ENCODE measurements around the gene ACOXL. TPM values are rescaled to one million over a fixed set of nuclear protein-coding genes. Genes with fewer than 3 reads are reported as not detected.
A peak's percentile ranks its signal among the peaks of the same experiment; 100 is the strongest.
"Not testable (repeated sequence)": the region's sequence is repeated elsewhere in the genome, so short reads cannot be mapped to it uniquely, and the experiment has no call there.

The ACOXL gene
- under 1 TPM; 0.15 to 0.59 (median 0.20) TPM for total RNA-seq

DNA sequence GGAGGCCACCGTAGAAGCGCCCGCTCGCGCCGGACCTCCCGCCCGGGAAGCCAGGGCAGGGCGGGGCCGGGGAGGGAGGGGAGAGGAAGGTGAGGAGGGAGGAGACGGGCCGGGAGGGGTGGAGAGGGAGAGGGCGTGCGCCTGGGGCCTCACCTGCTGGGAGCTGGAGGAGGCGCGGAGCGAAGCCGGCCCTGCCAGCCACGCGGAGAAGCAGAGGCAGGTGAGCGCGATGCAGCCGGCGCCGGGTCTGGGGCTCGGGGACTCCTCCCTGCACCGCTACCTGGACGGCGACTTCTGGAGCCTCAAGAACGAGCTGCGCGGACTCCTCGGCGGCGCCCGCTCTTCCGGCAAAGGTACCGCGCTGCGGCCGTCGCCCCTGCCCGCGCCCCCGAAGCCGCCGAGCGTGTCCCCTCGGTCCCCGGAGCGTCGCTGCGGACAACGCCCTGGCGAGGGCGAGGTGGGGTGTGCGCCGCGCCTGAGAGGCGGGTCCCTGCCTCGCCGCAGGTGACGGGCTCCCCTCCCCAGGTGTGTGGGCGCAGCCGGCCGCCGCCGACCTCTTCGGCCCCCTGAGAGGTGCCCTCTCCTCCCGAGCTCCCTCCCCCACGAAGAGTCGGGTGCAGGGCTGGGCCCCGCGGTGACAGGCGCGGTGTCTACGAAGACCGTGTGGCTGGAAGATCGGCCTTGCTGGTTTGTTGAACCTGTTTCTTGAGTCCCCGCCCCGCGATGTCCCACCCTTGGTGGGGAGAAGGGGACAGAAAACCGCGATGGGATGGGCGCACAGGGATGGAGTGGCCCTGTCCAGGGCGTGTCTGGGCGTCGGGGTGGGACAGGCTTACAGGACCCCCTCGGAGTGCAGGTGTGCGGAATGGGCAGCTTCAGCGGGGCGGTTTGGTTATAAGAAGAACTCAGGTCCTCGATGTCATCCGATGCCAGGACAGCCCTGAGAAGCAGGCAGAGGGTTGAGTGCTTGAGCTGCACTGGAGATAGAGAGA lies at the start of gene ACOXL:
TSS of gene ACOXL (plus strand) at position 152 of the 992 bp plus-strand sequence. CDS start 35,817 bp downstream, outside the sequence.
- peak in 5 of 8 experiments; percentile 31 to 53 (median 38) for ATAC-seq (replicated peaks in 6 of 8)
- WGBS, 10 experiments: 0 to 20% (median 0%) methylated on average over 1 to 5 of the region's 94 CpGs; no CpG with 5 or more reads in 5 of the 10 experiments
- H3K27ac ChIP-seq: no peak within 1 kb of the TSS
- H3K4me3 ChIP-seq: peak within 1 kb of the TSS; percentile 13 to 22 (median 15)
- in situ Hi-C loops (cut with MboI; ENCODE audit: low pct_unique_long_range_greater_than_20kb in 2 of 9, low sequenced_read_pairs in 9 of 9, unreplicated experiment in 9 of 9): no loop called here
- no peaks in the 10 kb centered on the region for H3K4me1 ChIP-seq (replicated peaks in 1 of 2)

DNA sequence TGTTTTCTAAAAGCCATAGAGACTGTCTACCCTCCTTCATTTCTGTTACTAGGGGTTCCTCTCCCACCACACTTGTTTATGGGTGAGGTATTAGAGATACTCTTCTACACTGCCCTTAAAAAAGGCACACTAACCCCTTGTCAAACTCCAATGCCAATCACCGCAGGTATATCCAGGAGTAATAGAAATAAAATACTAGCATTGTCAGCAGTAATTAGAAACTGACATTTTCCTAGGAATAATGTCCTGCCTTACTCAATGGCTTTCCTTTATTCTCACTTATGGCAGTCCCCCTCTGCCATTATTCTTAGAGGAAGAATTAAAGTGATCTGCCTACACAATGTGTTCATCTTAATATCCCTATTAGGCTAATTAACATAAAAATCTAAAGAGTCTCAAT lies 49.5 kb upstream of the ACOXL start:
- Histone ChIP-seq H3K4me1 (replicated peaks in 1 of 2) (peaks cover 0 to 20% of the 10 kb centered on the region in 2 donors), H3K27ac (no peak overlapping the region), H3K4me3 (no peak overlapping the region)
- ATAC-seq (replicated peaks in 6 of 8): no peak
- 57 to 100% (median 80%) methylated on average over 1 of the region's 1 CpG; no CpG with 5 or more reads in 4 of the 10 experiments for WGBS, 10 experiments
- in situ Hi-C loops (cut with MboI; ENCODE audit: low pct_unique_long_range_greater_than_20kb in 2 of 9, low sequenced_read_pairs in 9 of 9, unreplicated experiment in 9 of 9): no loop called here

DNA sequence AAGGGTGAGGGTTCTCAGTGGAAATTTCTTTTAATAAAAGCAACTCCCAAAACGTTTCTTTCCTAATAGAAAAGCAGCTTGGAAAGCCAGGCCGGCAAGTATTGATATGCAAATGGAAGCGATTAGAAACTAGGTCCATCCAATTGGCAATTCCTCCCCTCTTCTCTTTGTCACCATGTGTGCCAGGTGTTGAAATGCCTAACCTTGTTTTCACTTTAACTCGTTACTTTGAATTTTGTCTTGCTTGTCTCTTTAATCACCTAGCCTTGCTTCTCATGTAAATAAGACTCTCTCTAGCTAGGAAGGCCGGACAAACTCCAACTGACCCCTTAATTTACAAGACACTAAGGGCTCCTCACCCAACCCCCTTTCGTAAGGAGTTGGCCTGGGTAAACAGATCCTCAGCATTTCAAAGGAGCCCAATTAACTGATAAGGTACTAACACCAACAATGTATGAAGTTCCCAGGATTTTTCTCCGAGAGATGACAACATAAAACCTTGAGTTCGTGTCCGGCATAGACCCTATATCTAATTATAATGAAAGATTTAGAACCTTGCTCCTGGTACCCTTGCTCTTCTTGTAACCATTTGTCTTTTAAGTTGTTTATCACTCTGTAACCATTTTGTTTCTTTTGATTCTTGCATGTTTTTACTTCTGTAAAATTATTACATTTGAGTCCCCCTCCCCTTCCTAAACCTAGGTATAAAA lies 44.4 kb upstream of the ACOXL start:
- H3K27ac ChIP-seq; ATAC-seq (replicated peaks in 6 of 8); in situ Hi-C loops (cut with MboI; ENCODE audit: low pct_unique_long_range_greater_than_20kb in 2 of 9, low sequenced_read_pairs in 9 of 9, unreplicated experiment in 9 of 9); H3K4me3 ChIP-seq: not testable (repeated sequence)
- WGBS, 10 experiments: 4 to 100% (median 31%) methylated on average over 1 to 6 of the region's 9 CpGs; no CpG with 5 or more reads in 1 of the 10 experiments
- H3K4me1 ChIP-seq (replicated peaks in 1 of 2): peaks cover 12 to 25% of the 10 kb centered on the region in 2 donors

- H3K27ac ChIP-seq: no peak overlapping the region
- WGBS, 10 experiments: 0 to 67% (median 30%) methylated on average over 1 to 5 of the region's 5 CpGs
- ATAC-seq (replicated peaks in 6 of 8): peak in 5 of 8 experiments; percentile 71 to 84 (median 82)
- in situ Hi-C loops (cut with MboI; ENCODE audit: low pct_unique_long_range_greater_than_20kb in 2 of 9, low sequenced_read_pairs in 9 of 9, unreplicated experiment in 9 of 9): no loop called here
- peaks cover 12 to 18% of the 10 kb centered on the region in 2 donors for H3K4me1 ChIP-seq (replicated peaks in 1 of 2)
- H3K4me3 ChIP-seq: no peak overlapping the region
Observed at GRCh38 chr2:110688594-110689091, 43.7 kb upstream of the ACOXL start.

- peak in 5 of 8 experiments; percentile 20 to 84 (median 84) for ATAC-seq (replicated peaks in 6 of 8)
- 13 to 100% (median 80%) methylated on average over 1 to 4 of the region's 4 CpGs; no CpG with 5 or more reads in 1 of the 10 experiments for WGBS, 10 experiments
- Histone ChIP-seq H3K4me1 (replicated peaks in 1 of 2) (peaks cover 14 to 18% of the 10 kb centered on the region in 2 donors), H3K27ac (no peak overlapping the region), H3K4me3 (no peak overlapping the region)
- in situ Hi-C loops (cut with MboI; ENCODE audit: low pct_unique_long_range_greater_than_20kb in 2 of 9, low sequenced_read_pairs in 9 of 9, unreplicated experiment in 9 of 9): no loop called here
Observed at GRCh38 chr2:110690083-110690965, 42.0 kb upstream of the ACOXL start.

DNA sequence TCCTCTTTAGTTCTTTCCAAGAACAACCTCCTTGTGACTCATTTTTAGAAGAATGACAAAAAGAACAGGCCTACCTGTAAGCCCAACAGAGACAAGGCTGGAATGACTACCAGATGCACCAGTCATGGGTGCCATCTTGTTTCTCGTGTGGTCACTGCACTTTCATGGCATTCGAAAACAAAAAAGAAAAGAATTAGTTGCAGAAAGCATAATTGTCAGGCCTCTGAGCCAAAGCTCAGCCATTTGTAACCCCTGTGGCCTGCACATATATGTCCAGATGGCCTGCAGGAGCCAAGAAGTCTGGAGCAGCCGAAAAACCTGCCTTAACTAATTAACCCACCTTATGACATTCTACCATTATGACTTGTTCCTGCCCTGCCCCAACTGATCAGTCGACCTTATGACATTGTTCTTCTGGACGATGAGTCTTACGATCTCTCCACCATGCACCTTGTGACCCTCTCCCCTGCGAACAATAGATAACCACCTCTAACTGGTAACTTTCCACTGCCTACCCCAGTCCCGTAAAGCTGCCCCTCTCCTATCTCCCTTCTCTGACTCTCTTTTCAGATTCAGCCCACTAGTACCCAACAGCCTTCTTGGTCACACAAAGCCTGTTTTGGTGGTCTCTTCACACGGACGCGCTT lies 40.6 kb upstream of the ACOXL start:
- Histone ChIP-seq H3K4me3 (no peak overlapping the region), H3K4me1 (replicated peaks in 1 of 2) (peaks cover 14 to 18% of the 10 kb centered on the region in 2 donors), H3K27ac (no peak overlapping the region)
- in situ Hi-C loops (cut with MboI; ENCODE audit: low pct_unique_long_range_greater_than_20kb in 2 of 9, low sequenced_read_pairs in 9 of 9, unreplicated experiment in 9 of 9): no loop called here
- ATAC-seq (replicated peaks in 6 of 8): no peak
- 32 to 96% (median 86%) methylated on average over 2 to 9 of the region's 11 CpGs; no CpG with 5 or more reads in 1 of the 10 experiments for whole genome bisulfite sequencing, 10 experiments

- ATAC-seq (replicated peaks in 6 of 8); H3K27ac ChIP-seq; H3K4me3 ChIP-seq; in situ Hi-C loops (cut with MboI; ENCODE audit: low pct_unique_long_range_greater_than_20kb in 2 of 9, low sequenced_read_pairs in 9 of 9, unreplicated experiment in 9 of 9); H3K4me1 ChIP-seq (replicated peaks in 1 of 2): not testable (repeated sequence)
- WGBS, 10 experiments: 0 to 40% (median 0%) methylated on average over 1 to 3 of the region's 5 CpGs; no CpG with 5 or more reads in 3 of the 10 experiments
Observed at GRCh38 chr2:110695146-110695898, 37.1 kb upstream of the ACOXL start.

DNA sequence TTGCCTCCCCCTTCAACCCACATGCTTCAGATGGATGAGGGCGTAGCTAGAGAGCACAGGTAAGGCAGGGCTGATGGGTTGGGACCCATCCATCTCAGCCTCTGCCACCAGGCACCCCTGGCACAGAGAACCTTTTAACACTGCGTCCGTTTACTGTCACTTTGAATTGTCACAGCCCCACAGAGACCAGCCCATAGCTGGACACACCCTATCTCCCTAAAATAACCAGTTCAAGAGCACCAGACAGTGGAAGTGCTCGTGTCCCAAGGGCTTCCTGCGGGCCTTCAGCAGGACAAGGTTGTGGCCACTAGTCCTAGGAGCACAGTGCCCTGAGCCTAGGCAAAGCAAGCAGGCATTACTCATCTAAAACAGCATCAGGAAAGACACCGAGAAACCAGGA lies 34.1 kb upstream of the ACOXL start:
- ATAC-seq (replicated peaks in 6 of 8); in situ Hi-C loops (cut with MboI; ENCODE audit: low pct_unique_long_range_greater_than_20kb in 2 of 9, low sequenced_read_pairs in 9 of 9, unreplicated experiment in 9 of 9); H3K4me3 ChIP-seq; H3K4me1 ChIP-seq (replicated peaks in 1 of 2); H3K27ac ChIP-seq: not testable (repeated sequence)
- WGBS, 10 experiments: no CpG with 5 or more reads among the region's 6 CpGs

DNA sequence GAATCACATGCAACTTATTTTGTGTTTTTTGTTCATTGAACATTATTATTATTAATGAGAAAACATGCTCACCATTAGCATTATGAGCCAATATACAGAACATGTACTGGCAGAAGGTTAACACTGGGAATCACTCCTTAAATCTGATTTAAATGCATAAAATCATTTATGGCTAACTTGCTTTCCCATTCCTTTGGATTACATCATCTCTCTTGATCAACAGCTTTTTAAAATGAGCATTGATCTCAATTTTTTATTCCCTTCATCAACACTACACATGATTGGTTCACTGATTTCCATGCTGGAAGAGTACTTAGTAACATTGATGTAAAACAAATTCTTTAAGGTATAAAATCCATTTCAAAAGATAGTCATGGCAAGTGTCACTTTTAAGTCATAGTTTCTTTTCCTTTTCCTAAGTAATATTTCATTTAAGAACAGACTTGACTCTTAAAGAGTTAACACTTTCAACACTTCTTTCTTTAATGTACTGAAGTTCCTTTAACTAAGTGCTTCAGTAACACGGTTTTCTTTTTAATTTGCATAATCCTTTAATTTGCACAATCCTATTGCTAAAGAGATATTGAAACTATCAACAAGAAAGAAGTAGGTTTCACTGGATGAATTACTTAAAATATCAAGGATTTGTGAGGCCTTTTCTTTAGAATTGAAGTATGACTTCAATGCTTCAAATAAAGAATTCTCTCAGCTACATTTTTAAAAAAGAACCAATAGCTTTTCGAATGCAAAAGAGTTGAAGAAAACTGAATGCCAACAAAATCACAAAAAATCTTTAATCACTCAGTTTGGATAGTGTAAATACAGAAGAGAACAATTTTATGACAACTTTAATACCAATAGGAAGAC lies 29.6 kb upstream of the ACOXL start:
- WGBS, 10 experiments: 6 to 58% (median 36%) methylated on average over 1 to 2 of the region's 2 CpGs
- peaks cover 0 to 5% of the 10 kb centered on the region in 2 donors for H3K4me1 ChIP-seq (replicated peaks in 1 of 2)
- H3K27ac ChIP-seq: no peak overlapping the region
- in situ Hi-C loops (cut with MboI; ENCODE audit: low pct_unique_long_range_greater_than_20kb in 2 of 9, low sequenced_read_pairs in 9 of 9, unreplicated experiment in 9 of 9): no loop called here
- ATAC-seq (replicated peaks in 6 of 8): no peak
- no peak overlapping the region for H3K4me3 ChIP-seq

- in situ Hi-C loops (cut with MboI; ENCODE audit: low pct_unique_long_range_greater_than_20kb in 2 of 9, low sequenced_read_pairs in 9 of 9, unreplicated experiment in 9 of 9): no loop called here
- 0 to 93% (median 63%) methylated on average over 1 of the region's 1 CpG; no CpG with 5 or more reads in 1 of the 10 experiments for WGBS, 10 experiments
Observed at GRCh38 chr2:110707386-110707965, 24.9 kb upstream of the ACOXL start.

More at GRCh38 chr2:110707386-110707965, 24.9 kb upstream of the ACOXL start:
- Histone ChIP-seq H3K4me1 (replicated peaks in 1 of 2) (peaks cover 0 to 3% of the 10 kb centered on the region in 2 donors), H3K4me3 (no peak overlapping the region), H3K27ac (no peak overlapping the region)
- no peak for ATAC-seq (replicated peaks in 6 of 8)
